GM12874 (cell line): ENCODE results near the gene EP400.

ENCODE experiments used
- TF ChIP-seq, protein P1 (sequence below): IDR thresholded peaks from 2 replicates; pipeline ENCODE4 v1.5.1; 2011; ENCODE audit warnings: low read depth, mild to moderate bottlenecking, control low read depth, low read length, moderate library complexity; ENCODE audit not compliant: insufficient read depth

Gene EP400

DNA sequence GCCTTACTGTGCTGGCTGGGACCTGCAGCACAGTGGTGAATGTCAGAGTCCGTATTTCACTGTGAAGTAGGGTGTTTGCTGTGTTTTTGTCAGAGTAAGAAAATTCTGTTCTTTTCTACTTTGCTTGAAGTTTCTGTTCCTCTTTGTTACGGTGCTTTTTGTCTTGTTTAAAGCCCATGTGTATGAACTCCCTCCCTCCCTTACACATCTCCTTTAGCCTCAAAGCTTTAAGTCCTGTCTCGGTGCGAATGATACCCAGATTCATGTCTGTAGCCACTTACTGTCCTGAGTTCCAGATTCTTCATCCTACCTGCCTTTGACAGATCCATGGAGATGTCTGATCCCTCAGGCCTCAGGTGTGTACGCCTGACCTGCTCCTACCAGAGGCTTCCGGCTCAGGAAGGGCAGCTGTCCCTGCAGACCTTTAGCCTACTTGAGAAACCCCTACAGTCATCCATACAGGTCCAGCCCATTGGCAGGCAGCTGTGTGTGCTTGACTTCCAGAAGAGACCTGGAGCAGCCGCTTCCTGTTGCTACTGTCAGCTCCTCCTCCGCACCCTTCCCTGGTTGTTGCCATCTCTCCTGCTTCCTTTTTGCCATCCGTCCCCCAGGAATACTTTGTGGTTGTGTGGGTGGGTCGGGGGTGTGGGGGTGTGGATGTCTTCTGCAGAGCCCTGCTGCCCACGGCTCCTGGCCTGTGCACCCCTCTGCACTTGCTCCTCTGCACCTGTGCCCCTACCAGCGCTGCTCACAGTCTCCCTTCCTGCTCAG is 121.5 kb downstream of the EP400 start:
- TF ChIP-seq, protein P1, sequence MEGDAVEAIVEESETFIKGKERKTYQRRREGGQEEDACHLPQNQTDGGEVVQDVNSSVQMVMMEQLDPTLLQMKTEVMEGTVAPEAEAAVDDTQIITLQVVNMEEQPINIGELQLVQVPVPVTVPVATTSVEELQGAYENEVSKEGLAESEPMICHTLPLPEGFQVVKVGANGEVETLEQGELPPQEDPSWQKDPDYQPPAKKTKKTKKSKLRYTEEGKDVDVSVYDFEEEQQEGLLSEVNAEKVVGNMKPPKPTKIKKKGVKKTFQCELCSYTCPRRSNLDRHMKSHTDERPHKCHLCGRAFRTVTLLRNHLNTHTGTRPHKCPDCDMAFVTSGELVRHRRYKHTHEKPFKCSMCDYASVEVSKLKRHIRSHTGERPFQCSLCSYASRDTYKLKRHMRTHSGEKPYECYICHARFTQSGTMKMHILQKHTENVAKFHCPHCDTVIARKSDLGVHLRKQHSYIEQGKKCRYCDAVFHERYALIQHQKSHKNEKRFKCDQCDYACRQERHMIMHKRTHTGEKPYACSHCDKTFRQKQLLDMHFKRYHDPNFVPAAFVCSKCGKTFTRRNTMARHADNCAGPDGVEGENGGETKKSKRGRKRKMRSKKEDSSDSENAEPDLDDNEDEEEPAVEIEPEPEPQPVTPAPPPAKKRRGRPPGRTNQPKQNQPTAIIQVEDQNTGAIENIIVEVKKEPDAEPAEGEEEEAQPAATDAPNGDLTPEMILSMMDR, result no peak

DNA sequence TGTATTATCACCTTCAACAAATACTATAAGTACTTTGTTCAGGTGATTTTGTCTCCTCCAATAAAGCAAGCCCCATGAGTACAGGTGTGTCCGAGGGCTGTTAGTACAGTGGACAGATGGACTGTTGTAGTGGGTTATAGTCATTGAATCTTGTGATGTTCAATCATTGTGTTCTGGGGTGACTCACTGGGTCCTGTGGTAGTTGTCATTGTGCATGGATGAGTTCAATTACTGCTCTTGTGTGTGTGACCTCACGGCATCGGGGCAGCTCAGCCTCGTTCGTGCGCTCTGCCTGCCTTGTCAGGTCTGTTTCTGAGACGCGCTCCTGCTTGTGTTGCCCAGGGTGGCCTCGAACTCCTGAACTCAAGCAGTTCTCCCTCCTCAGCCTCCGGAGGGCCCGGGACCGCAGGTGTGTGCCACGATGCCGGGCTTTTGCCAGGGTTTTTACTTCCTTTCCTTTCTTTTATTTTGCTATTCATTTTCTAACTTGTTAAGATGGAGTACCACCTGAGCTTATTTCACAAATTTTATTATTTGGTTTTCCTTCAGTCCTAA is 122.2 kb downstream of the EP400 start:
- TF ChIP-seq, protein P1, result no peak

DNA sequence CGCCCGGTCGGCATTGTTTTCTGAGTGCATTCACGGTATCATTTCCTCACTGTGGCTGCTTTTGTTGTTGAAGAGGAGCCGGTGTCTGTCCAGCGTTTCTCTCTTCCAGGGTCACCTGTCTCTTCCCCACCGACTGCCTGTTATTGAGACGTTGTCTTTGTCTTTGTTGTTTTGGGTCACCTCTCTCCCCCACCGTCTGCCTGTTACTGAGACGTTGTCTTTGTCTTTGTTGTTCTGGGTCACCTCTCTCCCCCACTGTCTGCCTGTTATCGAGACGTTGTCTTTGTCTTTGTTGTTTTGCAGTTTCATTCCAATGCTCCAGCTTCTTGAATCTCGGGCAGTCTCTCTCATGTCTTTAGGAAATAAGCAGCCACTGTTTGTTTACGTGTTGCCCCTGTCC is 124.5 kb downstream of the EP400 start:
- TF ChIP-seq, protein P1, result no peak

DNA sequence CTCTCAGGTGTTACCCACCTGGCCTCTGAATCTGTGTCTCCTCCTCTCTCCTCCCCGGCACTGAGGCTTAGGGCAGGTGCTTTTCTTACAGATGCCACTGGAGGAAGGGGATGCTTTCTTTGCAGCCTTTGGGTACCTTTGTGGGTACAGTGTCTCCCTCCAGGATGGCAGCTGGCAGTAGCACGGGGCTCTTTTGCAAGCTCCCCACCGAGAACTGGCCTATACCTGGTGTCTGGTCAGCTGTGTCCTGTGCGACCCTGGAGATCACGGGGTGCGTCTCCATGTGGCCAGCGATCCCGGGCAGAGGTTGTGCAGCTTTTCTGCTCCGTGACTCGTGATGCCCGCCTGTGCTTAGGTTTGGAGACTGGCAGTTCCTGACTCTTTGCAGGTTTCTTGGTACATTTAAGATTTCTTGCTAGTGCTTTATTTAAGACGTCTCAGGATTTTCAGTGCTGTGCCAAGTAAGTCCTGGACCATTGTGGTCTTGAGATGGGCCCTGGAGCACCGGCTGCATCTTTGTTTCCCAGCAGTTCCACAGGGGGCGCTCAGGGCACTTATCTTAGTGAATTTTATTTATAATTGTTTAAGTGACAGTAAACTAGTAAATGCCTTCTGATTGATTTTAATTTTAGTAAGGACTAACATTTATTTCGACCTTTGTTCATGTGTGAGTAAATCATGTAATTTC is 125.4 kb downstream of the EP400 start:
- TF ChIP-seq, protein P1, result no peak

DNA sequence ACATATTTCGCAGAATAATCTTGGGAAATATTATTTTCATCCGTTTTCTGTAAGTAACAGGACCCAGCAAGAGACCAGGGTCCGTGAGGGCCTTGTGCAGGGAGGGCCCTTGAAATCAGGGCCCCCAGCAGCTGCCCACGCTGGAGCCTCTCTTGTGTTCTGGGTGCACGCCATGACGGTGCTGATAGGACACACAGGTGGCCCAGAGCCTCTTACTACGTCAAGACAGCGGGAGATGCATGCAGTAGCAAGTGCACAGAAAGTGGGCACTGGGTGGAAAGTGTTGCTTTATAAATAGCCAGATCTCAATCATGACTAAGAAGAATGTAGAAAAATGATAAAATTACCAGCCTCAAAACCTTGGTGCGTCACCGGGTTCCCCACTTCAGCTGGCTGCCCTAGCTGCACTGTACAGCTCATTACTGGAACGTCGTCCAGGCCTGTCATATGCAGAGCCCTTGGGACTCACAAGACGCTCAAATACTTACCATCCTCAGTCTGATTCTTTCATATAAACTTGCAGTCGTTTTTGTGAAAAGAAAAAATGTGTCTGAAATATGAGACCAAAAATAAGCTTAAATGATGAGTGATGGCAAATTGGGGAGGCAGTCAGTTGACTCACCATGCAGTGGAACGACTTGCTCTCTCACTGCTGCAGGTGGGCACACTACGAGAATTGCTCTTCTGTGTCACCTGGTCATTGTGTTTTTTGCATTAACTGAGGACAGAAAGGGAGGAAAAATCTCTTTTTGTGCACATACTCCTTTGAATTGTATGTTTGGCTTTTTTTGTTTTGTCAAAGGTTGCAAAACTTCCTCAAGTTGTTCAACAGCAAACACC is 126.2 kb downstream of the EP400 start:
- TF ChIP-seq, protein P1, result no peak

DNA sequence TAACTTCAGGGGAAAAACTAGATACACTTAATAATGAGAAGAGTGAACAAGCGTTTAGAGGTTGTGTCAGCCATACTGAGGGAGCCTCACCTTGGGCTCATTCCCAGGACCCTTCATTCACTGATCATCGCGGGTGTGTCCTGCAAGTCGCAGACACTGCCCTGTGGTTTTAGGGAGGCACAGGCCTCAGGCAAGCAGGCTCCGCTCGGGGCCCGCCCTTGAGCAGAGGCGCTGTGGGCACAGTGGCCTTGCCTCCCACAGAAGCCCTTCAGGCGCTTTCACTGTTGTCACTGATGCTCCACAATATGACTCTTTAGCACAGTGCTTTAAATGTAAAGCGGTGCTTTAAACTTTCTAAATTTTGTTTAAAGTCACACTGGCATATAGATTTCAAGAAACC is 127.0 kb downstream of the EP400 start:
- TF ChIP-seq, protein P1, result no peak
